WTC11 (cell line): ENCODE measurements around the gene RNU1-3. TPM values are rescaled to one million over a fixed set of nuclear protein-coding genes. Genes with fewer than 3 reads are reported as not detected.
A peak's percentile ranks its signal among the peaks of the same experiment; 100 is the strongest.
"Not testable (repeated sequence)": the region's sequence is repeated elsewhere in the genome, so short reads cannot be mapped to it uniquely, and the experiment has no call there.

Experiments
- ATAC-seq: fragments of 200-7000 bp; cut with Tn5 transposase; 2 replicates; pipeline ENCODE4 v1.10.0; 2021; ENCODE audit warnings: mild to moderate bottlenecking, moderate library complexity
- CTCF ChIA-PET: fragments of 300-600 bp; sonication (Branson Sonifier 250); formaldehyde crosslinking; loops from one replicate; lab custom pipeline; 2021; ENCODE audit warnings: antibody characterized with exemption; lab: Charles Lee
- POLR2A ChIA-PET: fragments of 350-600 bp; sonication (Branson Sonifier 250); formaldehyde crosslinking; loops from one replicate; lab custom pipeline; 2021; ENCODE audit warnings: antibody characterized with exemption; lab: Charles Lee
- DNase-seq: peaks from one replicate; pipeline ENCODE4 v3.0.0; 2021; ENCODE audit warnings: low spot score
- H3K27ac Mint-ChIP-seq: 2 replicates; pipeline ENCODE4 v1.8.0; 2021; ENCODE audit warnings: mixed read lengths
- H3K27me3 Mint-ChIP-seq: 2 replicates; pipeline ENCODE4 v1.8.0; 2021; ENCODE audit warnings: low read depth, mild to moderate bottlenecking, moderate library complexity, mixed read lengths
- H3K36me3 Mint-ChIP-seq: 2 replicates; pipeline ENCODE4 v1.8.0; 2021; ENCODE audit warnings: mixed read lengths
- H3K4me1 Mint-ChIP-seq: 2 replicates; pipeline ENCODE4 v1.8.0; 2022; ENCODE audit warnings: mixed read lengths
- H3K4me3 Mint-ChIP-seq: 2 replicates; pipeline ENCODE4 v1.8.0; 2021; ENCODE audit warnings: mild to moderate bottlenecking, moderate library complexity, mixed read lengths
- H3K9me3 Mint-ChIP-seq: 2 replicates; pipeline ENCODE4 v1.8.0; 2021; ENCODE audit warnings: mixed read lengths
- NR2C2 ChIP-seq: sonication (generic); formaldehyde crosslinking; IDR thresholded peaks from 2 replicates; pipeline ENCODE4 v1.8.0; 2022; ENCODE audit warnings: mild to moderate bottlenecking, missing genetic modification reagents
- RELA ChIP-seq: sonication (generic); formaldehyde crosslinking; IDR thresholded peaks from 2 replicates; pipeline ENCODE4 v1.8.1; 2022; ENCODE audit warnings: missing genetic modification reagents, mild to moderate bottlenecking, borderline replicate concordance
- TCF7 ChIP-seq: sonication (generic); formaldehyde crosslinking; IDR thresholded peaks from 2 replicates; pipeline ENCODE4 v1.8.0; 2022; ENCODE audit warnings: mild to moderate bottlenecking, low read depth, missing genetic modification reagents, moderate library complexity
- total RNA-seq: library from RNA; stranded (reverse); gene quantifications from 3 replicates; pipeline ENCODE4 v1.2.3, GENCODE V29; 2021
- TF ChIP-seq, protein P1 (sequence below): fragments of 200-600 bp; IDR thresholded peaks from 2 replicates; pipeline ENCODE4 v1.8.0; 2022; ENCODE audit warnings: antibody characterized with exemption
- TF ChIP-seq, protein P2 (sequence below): fragments of 250-450 bp; sonication (Bioruptor Pico); IDR thresholded peaks from 2 replicates; pipeline ENCODE4 v1.9.0; 2021; ENCODE audit warnings: mild to moderate bottlenecking
- TF ChIP-seq, protein P3 (sequence below): sonication (generic); formaldehyde crosslinking; conservative IDR thresholded peaks from 2 replicates; pipeline ENCODE4 v1.8.1; 2022; ENCODE audit warnings: mild to moderate bottlenecking, missing genetic modification reagents
- TF ChIP-seq, protein P4 (sequence below): sonication (generic); formaldehyde crosslinking; IDR thresholded peaks from 2 replicates; pipeline ENCODE4 v1.8.1; 2023; ENCODE audit warnings: mild to moderate bottlenecking, missing genetic modification reagents, borderline replicate concordance
- TF ChIP-seq, protein P5 (sequence below): sonication (generic); formaldehyde crosslinking; IDR thresholded peaks from 2 replicates; pipeline ENCODE4 v1.8.1; 2023; ENCODE audit warnings: mild to moderate bottlenecking, moderate library complexity, missing genetic modification reagents

Gene RNU1-3
- total RNA-seq, 1 experiment from 2014 or later: 1,197 TPM

DNA sequence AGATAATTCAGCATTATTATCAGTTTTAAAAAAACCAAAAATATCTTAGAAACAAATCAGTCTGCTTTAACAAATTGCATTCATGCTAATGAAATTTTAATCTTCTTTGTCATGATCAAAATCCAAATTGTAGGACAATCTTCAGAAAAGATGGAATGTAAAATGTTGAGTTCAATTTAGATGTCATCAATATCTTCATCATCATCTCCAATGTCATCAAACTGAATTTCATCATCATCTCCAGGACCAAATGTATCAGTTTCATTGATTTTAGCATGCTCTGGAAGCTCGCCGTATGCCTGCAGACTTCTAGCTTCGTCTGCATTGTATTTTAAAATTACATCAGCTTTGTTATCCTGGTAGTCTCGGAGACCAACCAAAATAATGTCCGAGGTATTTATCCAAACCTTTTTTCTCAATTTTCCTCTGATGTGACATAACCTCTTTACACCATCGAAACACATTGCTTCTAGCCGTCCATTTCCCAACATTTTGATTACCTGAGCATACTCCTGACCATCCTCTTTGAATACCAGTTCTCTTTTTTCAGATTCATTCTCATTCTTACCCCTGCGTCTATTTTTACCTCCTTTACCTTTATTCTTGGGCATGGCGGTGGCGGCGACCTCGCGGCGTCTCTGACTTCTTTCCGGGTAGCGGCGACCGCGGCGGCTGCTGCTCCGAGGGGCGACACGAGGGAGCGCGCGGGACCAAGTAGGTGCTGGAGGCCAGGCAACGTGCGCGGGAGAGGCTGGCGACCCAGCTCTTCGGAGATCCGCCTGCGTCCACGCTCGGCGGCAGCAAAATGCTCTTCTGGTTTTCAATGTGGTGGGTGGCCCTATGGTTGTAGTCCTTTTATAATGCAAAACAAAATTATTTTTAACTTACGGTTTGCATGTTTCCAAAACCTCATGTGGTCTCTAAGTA is 19.0 kb upstream of the RNU1-3 start:
- H3K36me3 Mint-ChIP-seq, POLR2A ChIA-PET, H3K4me1 Mint-ChIP-seq, H3K27ac Mint-ChIP-seq, ATAC-seq, DNase-seq, H3K9me3 Mint-ChIP-seq: not testable (repeated sequence)
- H3K4me3 Mint-ChIP-seq: peak overlapping the region; percentile 58
- peaks cover 17% of the 10 kb centered on the region for H3K27me3 Mint-ChIP-seq
- CTCF ChIA-PET: interaction anchor here (1.0 kb wide), 1 partner anchor 13 kb away, joined by 4 read pairs; no protein-coding TSS in a partner anchor

DNA sequence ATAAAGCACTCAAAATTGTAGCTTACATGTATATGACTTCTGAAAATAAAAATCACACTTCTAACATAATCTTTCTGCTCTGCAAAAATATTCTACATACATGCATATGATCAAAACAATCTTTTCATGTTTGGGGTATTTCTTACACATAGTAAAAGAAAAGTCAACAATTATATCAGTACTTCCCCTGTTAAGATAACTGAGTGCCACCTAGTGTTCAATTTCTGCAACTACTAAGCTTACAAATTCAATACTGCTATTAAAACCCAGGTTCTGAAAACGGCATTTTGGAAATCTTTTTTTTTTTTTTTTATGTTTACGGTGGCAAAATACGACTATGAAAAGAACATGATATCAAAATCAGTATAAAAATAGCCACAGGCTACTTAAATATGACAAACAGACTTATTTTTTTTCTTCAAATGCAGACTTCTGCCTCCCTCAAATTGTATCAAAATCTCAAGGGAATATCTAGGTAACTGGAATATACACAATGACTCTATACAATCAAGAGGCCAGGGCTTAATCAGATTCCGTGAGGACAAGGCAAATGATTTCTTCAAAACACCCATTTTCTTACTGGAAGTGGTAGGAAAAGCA is 18.1 kb upstream of the RNU1-3 start:
- H3K27ac Mint-ChIP-seq, H3K9me3 Mint-ChIP-seq, H3K4me3 Mint-ChIP-seq, POLR2A ChIA-PET, DNase-seq, H3K36me3 Mint-ChIP-seq, ATAC-seq: not testable (repeated sequence)
- TF ChIP-seq, protein P1, sequence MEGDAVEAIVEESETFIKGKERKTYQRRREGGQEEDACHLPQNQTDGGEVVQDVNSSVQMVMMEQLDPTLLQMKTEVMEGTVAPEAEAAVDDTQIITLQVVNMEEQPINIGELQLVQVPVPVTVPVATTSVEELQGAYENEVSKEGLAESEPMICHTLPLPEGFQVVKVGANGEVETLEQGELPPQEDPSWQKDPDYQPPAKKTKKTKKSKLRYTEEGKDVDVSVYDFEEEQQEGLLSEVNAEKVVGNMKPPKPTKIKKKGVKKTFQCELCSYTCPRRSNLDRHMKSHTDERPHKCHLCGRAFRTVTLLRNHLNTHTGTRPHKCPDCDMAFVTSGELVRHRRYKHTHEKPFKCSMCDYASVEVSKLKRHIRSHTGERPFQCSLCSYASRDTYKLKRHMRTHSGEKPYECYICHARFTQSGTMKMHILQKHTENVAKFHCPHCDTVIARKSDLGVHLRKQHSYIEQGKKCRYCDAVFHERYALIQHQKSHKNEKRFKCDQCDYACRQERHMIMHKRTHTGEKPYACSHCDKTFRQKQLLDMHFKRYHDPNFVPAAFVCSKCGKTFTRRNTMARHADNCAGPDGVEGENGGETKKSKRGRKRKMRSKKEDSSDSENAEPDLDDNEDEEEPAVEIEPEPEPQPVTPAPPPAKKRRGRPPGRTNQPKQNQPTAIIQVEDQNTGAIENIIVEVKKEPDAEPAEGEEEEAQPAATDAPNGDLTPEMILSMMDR: 0 out of 2 replicates have a peak, but pooled peaks have one; percentile 18
- H3K27me3 Mint-ChIP-seq: peaks cover 19% of the 10 kb centered on the region
- peaks cover 11% of the 10 kb centered on the region for H3K4me1 Mint-ChIP-seq
- CTCF ChIA-PET: interaction anchor here (1.0 kb wide), 1 partner anchor 14 kb away, joined by 4 read pairs; no protein-coding TSS in a partner anchor

DNA sequence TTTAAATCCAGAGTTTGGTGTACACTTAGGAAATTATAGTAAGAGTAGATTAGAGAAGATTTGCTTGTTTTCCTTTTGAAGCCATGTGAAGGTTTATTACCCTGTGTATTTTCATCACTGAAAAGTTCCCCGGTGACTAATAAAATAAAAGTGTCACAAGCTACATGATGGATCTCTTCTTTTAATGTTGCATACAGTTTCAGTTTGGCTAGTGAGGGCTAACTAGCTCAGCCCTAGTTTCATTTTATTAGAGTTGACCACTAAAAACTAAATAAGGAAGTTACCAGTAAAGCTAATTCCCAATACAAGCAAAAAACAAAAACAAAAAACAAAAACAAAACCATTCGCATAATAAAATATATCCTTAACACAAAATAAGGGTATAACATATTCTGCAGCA is 17.4 kb upstream of the RNU1-3 start:
- H3K36me3 Mint-ChIP-seq, H3K9me3 Mint-ChIP-seq, POLR2A ChIA-PET, DNase-seq, ATAC-seq, H3K4me3 Mint-ChIP-seq, CTCF ChIA-PET, H3K27ac Mint-ChIP-seq: not testable (repeated sequence)
- peaks cover 17% of the 10 kb centered on the region for H3K4me1 Mint-ChIP-seq
- peaks cover 19% of the 10 kb centered on the region for H3K27me3 Mint-ChIP-seq

DNA sequence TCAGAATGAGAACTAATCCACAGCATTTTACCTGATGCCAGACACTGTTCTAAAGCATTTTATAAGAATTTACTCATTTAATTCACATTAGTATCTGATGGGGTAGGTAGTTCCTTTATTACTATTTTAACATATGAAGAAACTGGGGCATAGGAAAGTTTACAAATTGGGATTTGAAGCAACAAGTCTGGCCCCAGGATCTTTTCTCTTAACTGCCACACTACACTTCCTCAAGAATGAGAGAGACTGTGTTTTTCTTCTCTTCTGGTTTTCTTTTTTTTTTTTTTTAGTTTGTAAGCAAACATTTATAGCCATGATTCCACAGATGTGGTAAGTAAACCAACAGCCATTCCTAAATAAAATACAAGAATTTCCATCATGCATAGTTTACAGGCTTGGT is 16.1 kb upstream of the RNU1-3 start:
- H3K27ac Mint-ChIP-seq, H3K4me3 Mint-ChIP-seq, CTCF ChIA-PET, DNase-seq, POLR2A ChIA-PET, ATAC-seq, H3K36me3 Mint-ChIP-seq, H3K9me3 Mint-ChIP-seq: not testable (repeated sequence)
- H3K4me1 Mint-ChIP-seq: peaks cover 27% of the 10 kb centered on the region
- peaks cover 19% of the 10 kb centered on the region for H3K27me3 Mint-ChIP-seq

DNA sequence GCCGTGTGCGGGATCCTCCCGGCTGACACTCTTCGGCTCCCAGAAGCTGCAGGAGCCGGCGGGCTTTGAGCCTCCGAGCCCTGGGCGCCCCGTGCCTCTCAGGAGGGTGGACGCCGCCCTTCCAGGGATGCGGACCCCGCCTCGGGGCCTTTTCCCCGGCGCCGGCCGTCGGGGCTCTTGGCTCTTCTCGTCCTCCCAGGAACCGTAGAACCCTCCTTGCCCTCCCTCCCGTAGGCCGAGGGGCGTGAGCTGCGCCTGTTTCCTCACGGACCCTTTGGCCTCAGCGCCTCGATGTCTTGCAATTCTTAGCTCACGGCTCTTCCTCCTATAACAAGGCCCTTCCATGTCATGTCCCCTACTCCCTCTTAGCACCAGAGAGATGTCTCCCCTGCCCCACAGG is 13.6 kb upstream of the RNU1-3 start:
- H3K36me3 Mint-ChIP-seq, H3K27me3 Mint-ChIP-seq, POLR2A ChIA-PET, H3K9me3 Mint-ChIP-seq, H3K27ac Mint-ChIP-seq: not testable (repeated sequence)
- DNase-seq: peak; percentile 44
- Mint-ChIP-seq H3K4me1 (peaks cover 36% of the 10 kb centered on the region), H3K4me3 (peak overlapping the region; percentile 67)
- ATAC-seq: peak; percentile 52
- CTCF ChIA-PET: interaction anchor here (1.6 kb wide), 1 partner anchor 19 kb away, joined by 4 read pairs; no protein-coding TSS in a partner anchor

DNA sequence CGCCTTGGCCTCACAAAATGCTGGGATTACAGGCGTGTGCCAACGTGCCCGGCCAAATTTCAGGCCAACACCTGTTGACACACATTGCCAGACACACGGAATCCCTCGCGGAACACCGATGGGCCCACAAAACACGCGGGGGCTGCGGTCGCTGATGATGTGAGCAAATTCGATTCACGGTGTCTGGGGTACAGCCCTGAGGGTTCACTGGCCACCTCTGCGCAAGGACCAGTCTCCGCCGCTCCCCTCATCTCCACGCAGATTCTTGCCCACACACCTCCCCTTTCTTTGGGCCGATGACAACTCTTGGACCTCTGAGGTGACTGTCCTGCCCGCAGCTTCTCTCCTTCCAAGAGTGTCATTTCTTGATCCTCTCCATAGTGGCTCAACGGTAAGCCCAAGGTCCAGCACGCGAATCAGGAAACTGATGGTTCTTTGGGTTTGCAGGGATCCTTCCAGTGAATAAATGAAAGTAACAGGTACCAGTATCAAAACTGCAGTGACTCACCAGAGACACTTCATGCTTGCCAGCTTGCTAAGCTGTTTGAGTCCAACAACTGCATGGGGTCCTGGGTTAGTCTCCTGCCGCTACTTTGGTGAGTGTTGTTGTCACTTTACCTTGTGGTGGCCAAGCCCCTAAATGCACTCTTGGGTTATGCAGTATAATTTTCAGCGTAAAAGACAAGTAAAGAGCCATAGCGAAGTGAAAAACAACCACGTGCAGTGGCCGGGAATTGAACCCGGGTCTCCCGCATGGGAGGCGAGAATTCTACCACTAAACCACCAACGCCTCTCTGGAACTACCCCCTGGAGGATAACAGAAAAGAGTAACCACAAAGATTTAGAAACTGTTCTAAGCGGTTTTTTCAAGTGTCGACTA is 11.0 kb upstream of the RNU1-3 start:
- POLR2A ChIA-PET: no interaction called here
- no peaks in the 10 kb centered on the region for H3K9me3 Mint-ChIP-seq
- peak overlapping the region; percentile 50 for H3K4me3 Mint-ChIP-seq
- ATAC-seq (peak; percentile 94), DNase-seq (peak; percentile 73)
- CTCF ChIA-PET: no interaction called here
- H3K27ac Mint-ChIP-seq: peak overlapping the region; percentile 64
- peaks cover 38% of the 10 kb centered on the region for H3K4me1 Mint-ChIP-seq
- peaks cover 2% of the 10 kb centered on the region; the same call in 1 of the 2 replicates for H3K27me3 Mint-ChIP-seq
- no peaks in the 10 kb centered on the region for H3K36me3 Mint-ChIP-seq
- TF ChIP-seq, protein P2, sequence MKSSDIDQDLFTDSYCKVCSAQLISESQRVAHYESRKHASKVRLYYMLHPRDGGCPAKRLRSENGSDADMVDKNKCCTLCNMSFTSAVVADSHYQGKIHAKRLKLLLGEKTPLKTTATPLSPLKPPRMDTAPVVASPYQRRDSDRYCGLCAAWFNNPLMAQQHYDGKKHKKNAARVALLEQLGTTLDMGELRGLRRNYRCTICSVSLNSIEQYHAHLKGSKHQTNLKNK (CRISPR knock-in tag): no peak
- TF ChIP-seq TCF7 (CRISPR knock-in tag) (no peak), RELA (no peak), NR2C2 (no peak)
- TF ChIP-seq, protein P3, sequence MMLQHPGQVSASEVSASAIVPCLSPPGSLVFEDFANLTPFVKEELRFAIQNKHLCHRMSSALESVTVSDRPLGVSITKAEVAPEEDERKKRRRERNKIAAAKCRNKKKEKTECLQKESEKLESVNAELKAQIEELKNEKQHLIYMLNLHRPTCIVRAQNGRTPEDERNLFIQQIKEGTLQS (CRISPR knock-in tag): no peak
- TF ChIP-seq, protein P4, sequence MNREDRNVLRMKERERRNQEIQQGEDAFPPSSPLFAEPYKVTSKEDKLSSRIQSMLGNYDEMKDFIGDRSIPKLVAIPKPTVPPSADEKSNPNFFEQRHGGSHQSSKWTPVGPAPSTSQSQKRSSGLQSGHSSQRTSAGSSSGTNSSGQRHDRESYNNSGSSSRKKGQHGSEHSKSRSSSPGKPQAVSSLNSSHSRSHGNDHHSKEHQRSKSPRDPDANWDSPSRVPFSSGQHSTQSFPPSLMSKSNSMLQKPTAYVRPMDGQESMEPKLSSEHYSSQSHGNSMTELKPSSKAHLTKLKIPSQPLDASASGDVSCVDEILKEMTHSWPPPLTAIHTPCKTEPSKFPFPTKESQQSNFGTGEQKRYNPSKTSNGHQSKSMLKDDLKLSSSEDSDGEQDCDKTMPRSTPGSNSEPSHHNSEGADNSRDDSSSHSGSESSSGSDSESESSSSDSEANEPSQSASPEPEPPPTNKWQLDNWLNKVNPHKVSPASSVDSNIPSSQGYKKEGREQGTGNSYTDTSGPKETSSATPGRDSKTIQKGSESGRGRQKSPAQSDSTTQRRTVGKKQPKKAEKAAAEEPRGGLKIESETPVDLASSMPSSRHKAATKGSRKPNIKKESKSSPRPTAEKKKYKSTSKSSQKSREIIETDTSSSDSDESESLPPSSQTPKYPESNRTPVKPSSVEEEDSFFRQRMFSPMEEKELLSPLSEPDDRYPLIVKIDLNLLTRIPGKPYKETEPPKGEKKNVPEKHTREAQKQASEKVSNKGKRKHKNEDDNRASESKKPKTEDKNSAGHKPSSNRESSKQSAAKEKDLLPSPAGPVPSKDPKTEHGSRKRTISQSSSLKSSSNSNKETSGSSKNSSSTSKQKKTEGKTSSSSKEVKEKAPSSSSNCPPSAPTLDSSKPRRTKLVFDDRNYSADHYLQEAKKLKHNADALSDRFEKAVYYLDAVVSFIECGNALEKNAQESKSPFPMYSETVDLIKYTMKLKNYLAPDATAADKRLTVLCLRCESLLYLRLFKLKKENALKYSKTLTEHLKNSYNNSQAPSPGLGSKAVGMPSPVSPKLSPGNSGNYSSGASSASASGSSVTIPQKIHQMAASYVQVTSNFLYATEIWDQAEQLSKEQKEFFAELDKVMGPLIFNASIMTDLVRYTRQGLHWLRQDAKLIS: no peak
- TF ChIP-seq, protein P5, sequence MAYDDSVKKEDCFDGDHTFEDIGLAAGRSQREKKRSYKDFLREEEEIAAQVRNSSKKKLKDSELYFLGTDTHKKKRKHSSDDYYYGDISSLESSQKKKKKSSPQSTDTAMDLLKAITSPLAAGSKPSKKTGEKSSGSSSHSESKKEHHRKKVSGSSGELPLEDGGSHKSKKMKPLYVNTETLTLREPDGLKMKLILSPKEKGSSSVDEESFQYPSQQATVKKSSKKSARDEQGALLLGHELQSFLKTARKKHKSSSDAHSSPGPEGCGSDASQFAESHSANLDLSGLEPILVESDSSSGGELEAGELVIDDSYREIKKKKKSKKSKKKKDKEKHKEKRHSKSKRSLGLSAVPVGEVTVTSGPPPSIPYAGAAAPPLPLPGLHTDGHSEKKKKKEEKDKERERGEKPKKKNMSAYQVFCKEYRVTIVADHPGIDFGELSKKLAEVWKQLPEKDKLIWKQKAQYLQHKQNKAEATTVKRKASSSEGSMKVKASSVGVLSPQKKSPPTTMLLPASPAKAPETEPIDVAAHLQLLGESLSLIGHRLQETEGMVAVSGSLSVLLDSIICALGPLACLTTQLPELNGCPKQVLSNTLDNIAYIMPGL (CRISPR knock-in tag): peak; percentile 52; the same call in 1 of the 2 replicates
